GM06990 (cell line): ENCODE data around the gene FTSJ3.

Source experiments
- DNase-seq: peaks from one replicate; pipeline ENCODE4 v3.0.0-alpha.2; 2011; ENCODE audit not compliant: insufficient read length; ENCODE audit errors: extremely low read depth
- H3K27me3 ChIP-seq: replicated peaks from 2 replicates; pipeline ENCODE4 v1.6.0; 2011; ENCODE audit warnings: low read length; ENCODE audit not compliant: control insufficient read depth, insufficient read depth
- H3K36me3 ChIP-seq: 2 replicates; pipeline ENCODE4 v1.5.1; 2011; ENCODE audit warnings: low read length; ENCODE audit not compliant: control insufficient read depth, insufficient read depth
- H3K4me3 ChIP-seq: replicated peaks from 2 replicates; pipeline ENCODE4 v1.5.1; 2011; ENCODE audit warnings: low read depth, mild to moderate bottlenecking, control low read depth, low read length
- CTCF ChIP-seq: IDR thresholded peaks from 2 replicates; pipeline ENCODE4 v1.5.1; 2011; ENCODE audit warnings: low read length, control low read depth, mild to moderate bottlenecking, inconsistent platforms; ENCODE audit not compliant: insufficient read depth, poor library complexity, severe bottlenecking

The FTSJ3 gene

DNA sequence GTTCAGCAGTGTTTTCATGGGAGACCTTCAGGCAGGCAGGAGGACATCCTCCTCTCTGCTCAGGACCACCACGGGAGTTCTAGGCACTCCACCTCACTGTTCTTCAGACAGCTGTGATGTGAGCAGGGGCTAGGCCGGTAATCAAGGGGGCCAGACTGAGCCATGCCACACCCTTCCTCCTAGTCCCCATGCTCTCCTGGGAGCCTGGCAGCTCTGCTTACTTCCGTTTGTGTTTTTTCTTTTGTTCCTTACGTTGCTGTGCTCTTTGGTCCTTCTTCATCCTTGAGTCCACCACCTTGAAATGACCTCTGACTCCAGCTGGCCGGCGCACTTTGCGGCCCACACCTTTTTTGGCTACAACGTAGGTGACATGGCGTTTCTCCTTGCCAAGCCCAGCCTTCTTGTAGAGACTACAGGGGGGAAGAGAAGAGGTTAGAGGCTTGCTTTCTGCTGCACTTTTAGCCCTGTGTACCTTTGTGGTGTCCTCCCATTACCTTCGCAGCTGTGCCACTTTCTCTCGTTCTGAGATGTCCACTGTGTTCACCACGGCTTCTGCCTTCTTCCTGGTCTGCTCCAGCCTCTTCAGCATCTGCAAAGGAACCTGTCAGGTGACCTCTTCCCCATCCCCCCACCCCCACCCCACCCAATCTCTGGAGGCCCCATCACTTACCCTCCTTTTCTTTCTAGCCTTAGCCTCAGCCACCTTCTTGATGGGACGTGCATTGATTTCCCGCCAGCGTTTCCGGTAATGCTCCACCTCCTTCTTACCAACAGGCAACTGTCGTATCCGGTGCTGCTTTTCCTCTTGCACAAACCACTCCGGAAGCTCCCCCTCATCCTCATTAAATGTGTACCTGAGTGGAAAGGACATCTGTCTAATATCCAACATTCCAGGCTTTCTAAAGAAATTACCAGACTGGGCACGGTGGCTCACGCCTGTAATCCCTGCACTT is 7.6 kb downstream of the FTSJ3 start:
- no peak for DNase-seq
- TF ChIP-seq CTCF: no peak
- Histone ChIP-seq H3K36me3 (peaks cover 59% of the 10 kb centered on the region), H3K27me3 (no peaks in the 10 kb centered on the region), H3K4me3 (no peak overlapping the region)

GRCh38 chr17:63819131-63819530 is 8.3 kb downstream of the FTSJ3 start:
- H3K36me3 ChIP-seq: peaks cover 56% of the 10 kb centered on the region
- no peaks in the 10 kb centered on the region for H3K27me3 ChIP-seq
- DNase-seq: no peak
- no peak overlapping the region for H3K4me3 ChIP-seq
- TF ChIP-seq CTCF: no peak

- Histone ChIP-seq H3K27me3 (no peaks in the 10 kb centered on the region), H3K36me3 (peaks cover 56% of the 10 kb centered on the region), H3K4me3 (no peak overlapping the region)
- no peak for TF ChIP-seq CTCF
- no peak for DNase-seq
Measured at GRCh38 chr17:63817736-63818385, 9.6 kb downstream of the FTSJ3 start.

DNA sequence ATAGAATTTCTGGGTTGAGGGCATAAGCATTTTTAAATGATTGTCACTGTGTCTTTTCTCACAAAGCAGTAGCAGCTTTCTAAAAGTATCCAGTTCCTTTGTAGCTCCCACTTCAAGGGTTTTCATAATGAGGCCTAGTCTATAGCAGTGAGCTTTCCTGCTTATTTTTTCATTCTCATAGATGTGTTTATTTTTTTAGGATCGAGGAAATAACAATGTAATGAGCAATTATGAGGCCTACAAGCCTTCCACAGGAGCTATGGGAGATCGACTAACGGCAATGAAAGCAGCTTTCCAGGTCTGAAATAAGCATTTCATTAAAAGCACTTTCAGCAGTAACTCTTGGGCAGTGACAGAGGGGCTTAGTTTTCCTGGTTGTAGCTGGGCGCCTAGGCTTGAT is 10.8 kb downstream of the FTSJ3 start:
- Histone ChIP-seq H3K27me3 (no peaks in the 10 kb centered on the region), H3K36me3 (peaks cover 57% of the 10 kb centered on the region), H3K4me3 (no peak overlapping the region)
- no peak for TF ChIP-seq CTCF
- no peak for DNase-seq

GRCh38 chr17:63816123-63816522 is 11.3 kb downstream of the FTSJ3 start:
- DNase-seq: no peak
- TF ChIP-seq CTCF: no peak
- H3K36me3 ChIP-seq: peaks cover 56% of the 10 kb centered on the region

More at GRCh38 chr17:63816123-63816522, 11.3 kb downstream of the FTSJ3 start:
- no peak overlapping the region for H3K4me3 ChIP-seq
- no peaks in the 10 kb centered on the region for H3K27me3 ChIP-seq
